H9 (cell line): ENCODE measurements around the gene PERM1. TPM values are rescaled to one million over a fixed set of nuclear protein-coding genes. Genes with fewer than 3 reads are reported as not detected.

Source experiments
- DNase-seq: peaks from one replicate; pipeline ENCODE4 v3.0.0-alpha.2; 2017
- H2AFZ ChIP-seq: one replicate; pipeline ENCODE4 v1.6.1; 2013; ENCODE audit warnings: mild to moderate bottlenecking, low read length, control low read depth, moderate library complexity
- H2AK5ac ChIP-seq: 2 replicates; pipeline ENCODE4 v1.6.1; 2013; ENCODE audit warnings: low read length, control low read depth, mixed read lengths; ENCODE audit not compliant: insufficient read length
- H2BK120ac ChIP-seq: one replicate; pipeline ENCODE4 v1.6.1; 2013; ENCODE audit warnings: low read depth, mild to moderate bottlenecking, low read length, control low read depth, inconsistent platforms; ENCODE audit not compliant: poor library complexity, severe bottlenecking
- H2BK12ac ChIP-seq: 2 replicates; pipeline ENCODE4 v1.6.1; 2013; ENCODE audit warnings: low read length, control low read depth, mixed read lengths, low read depth; ENCODE audit not compliant: insufficient read length
- H2BK15ac ChIP-seq: 2 replicates; pipeline ENCODE4 v1.6.1; 2013; ENCODE audit warnings: low read depth, low read length, control low read depth
- H2BK20ac ChIP-seq: one replicate; pipeline ENCODE4 v1.6.1; 2013; ENCODE audit warnings: low read depth, mild to moderate bottlenecking, low read length, control low read depth, inconsistent platforms; ENCODE audit not compliant: poor library complexity, severe bottlenecking
- H2BK5ac ChIP-seq: 2 replicates; pipeline ENCODE4 v1.6.1; 2013; ENCODE audit warnings: low read length, control low read depth, mixed read lengths; ENCODE audit not compliant: insufficient read length
- H3K14ac ChIP-seq: 2 replicates; pipeline ENCODE4 v1.6.1; 2013; ENCODE audit warnings: low read length, control low read depth; ENCODE audit not compliant: insufficient read depth
- H3K18ac ChIP-seq: 2 replicates; pipeline ENCODE4 v1.6.1; 2013; ENCODE audit warnings: low read depth, mild to moderate bottlenecking, mixed read lengths, low read length, control low read depth; ENCODE audit not compliant: insufficient read length
- H3K23ac ChIP-seq: 2 replicates; pipeline ENCODE4 v1.6.1; 2013; ENCODE audit warnings: low read length, control low read depth, mixed read lengths, low read depth; ENCODE audit not compliant: insufficient read length
- H3K23me2 ChIP-seq: 2 replicates; pipeline ENCODE4 v1.6.1; 2013; ENCODE audit warnings: low read depth, mild to moderate bottlenecking, mixed read lengths, low read length, control low read depth; ENCODE audit not compliant: insufficient read length, poor library complexity, severe bottlenecking
- H3K27ac ChIP-seq: 2 replicates; pipeline ENCODE4 v1.5.1; 2013; ENCODE audit warnings: low read length, control low read depth, mixed read lengths, low read depth; ENCODE audit not compliant: insufficient read length
- H3K27me3 ChIP-seq: 2 replicates; pipeline ENCODE4 v1.6.1; 2013; ENCODE audit warnings: low read length, control low read depth, inconsistent platforms; ENCODE audit not compliant: insufficient read depth
- H3K4ac ChIP-seq: 2 replicates; pipeline ENCODE4 v1.6.1; 2013; ENCODE audit warnings: low read depth, mild to moderate bottlenecking, control low read depth, inconsistent platforms, low read length, moderate library complexity
- H3K4me1 ChIP-seq: 2 replicates; pipeline ENCODE4 v1.6.1; 2013; ENCODE audit warnings: low read length, control low read depth, inconsistent platforms; ENCODE audit not compliant: insufficient read depth
- H3K4me2 ChIP-seq: 2 replicates; pipeline ENCODE4 v1.6.1; 2013; ENCODE audit warnings: low read length, control low read depth, mixed read lengths; ENCODE audit not compliant: insufficient read length, insufficient read depth
- H3K56ac ChIP-seq: 2 replicates; pipeline ENCODE4 v1.6.1; 2013; ENCODE audit warnings: low read depth, mild to moderate bottlenecking, mixed read lengths, low read length, control low read depth; ENCODE audit not compliant: insufficient read length
- H3K79me1 ChIP-seq: 2 replicates; pipeline ENCODE4 v1.6.1; 2013; ENCODE audit warnings: low read depth, mild to moderate bottlenecking, moderate library complexity, low read length, control low read depth, inconsistent platforms; ENCODE audit not compliant: insufficient read depth, poor library complexity, severe bottlenecking
- H3K79me2 ChIP-seq: 2 replicates; pipeline ENCODE4 v1.6.1; 2013; ENCODE audit warnings: low read length, control low read depth, inconsistent platforms; ENCODE audit not compliant: insufficient read depth
- H3K9ac ChIP-seq: 2 replicates; pipeline ENCODE4 v1.6.1; 2013; ENCODE audit warnings: low read length, control low read depth, mixed read lengths; ENCODE audit not compliant: insufficient read length; ENCODE audit errors: extremely low read depth
- H3K9me3 ChIP-seq: one replicate; pipeline ENCODE4 v1.6.1; 2013; ENCODE audit warnings: low read depth, low read length, inconsistent platforms; ENCODE audit not compliant: control insufficient read depth
- H3T11ph ChIP-seq: one replicate; pipeline ENCODE4 v1.6.1; 2013; ENCODE audit warnings: mild to moderate bottlenecking, low read length, control low read depth, inconsistent platforms
- H4K20me1 ChIP-seq: one replicate; pipeline ENCODE4 v1.6.1; 2013; ENCODE audit not compliant: control insufficient read depth, insufficient read length, insufficient read depth
- H4K5ac ChIP-seq: 2 replicates; pipeline ENCODE4 v1.6.1; 2013; ENCODE audit warnings: low read depth, mild to moderate bottlenecking, mixed read lengths, low read length, control low read depth; ENCODE audit not compliant: insufficient read length
- H4K8ac ChIP-seq: replicated peaks from 2 replicates; pipeline ENCODE4 v1.6.1; 2013; ENCODE audit warnings: low read length, control low read depth, mixed read lengths, low read depth; ENCODE audit not compliant: insufficient read length
- H4K91ac ChIP-seq: 2 replicates; pipeline ENCODE4 v1.6.1; 2013; ENCODE audit warnings: low read depth, mild to moderate bottlenecking, moderate library complexity, mixed read lengths, low read length, control low read depth; ENCODE audit not compliant: insufficient read length
- H3K27ac Mint-ChIP-seq, 3 experiments: 2 replicates in 2 of 3; 3 replicates in 1 of 3; pipeline ENCODE4 v1.8.0; 2020 to 2021; ENCODE audit warnings: mixed read lengths in 3 of 3, mild to moderate bottlenecking in 1 of 3, moderate library complexity in 1 of 3
- H3K27me3 Mint-ChIP-seq: 2 replicates; pipeline ENCODE4 v1.8.0; 2021; ENCODE audit warnings: low read depth, mild to moderate bottlenecking, moderate library complexity, mixed read lengths
- H3K36me3 Mint-ChIP-seq, 3 experiments: 2 replicates in 2 of 3; 3 replicates in 1 of 3; pipeline ENCODE4 v1.8.0; 2020 to 2021; ENCODE audit warnings: low read depth in 3 of 3, mixed read lengths in 3 of 3; ENCODE audit not compliant: insufficient read depth in 1 of 3
- H3K4me1 Mint-ChIP-seq, 2 experiments: 2 replicates each; pipeline ENCODE4 v1.8.0; 2020; ENCODE audit warnings: mixed read lengths in 2 of 2
- H3K4me3 Mint-ChIP-seq, 2 experiments: 2 replicates in 1 of 2; 3 replicates in 1 of 2; pipeline ENCODE4 v1.8.0; 2020 to 2021; ENCODE audit warnings: mild to moderate bottlenecking in 2 of 2, mixed read lengths in 2 of 2, moderate library complexity in 1 of 2
- H3K9me3 Mint-ChIP-seq, 2 experiments: 2 replicates in 1 of 2; 3 replicates in 1 of 2; pipeline ENCODE4 v1.8.0; 2020; ENCODE audit warnings: mild to moderate bottlenecking in 2 of 2, mixed read lengths in 2 of 2, moderate library complexity in 1 of 2
- WGBS: extraction: QIAGEN DNeasy Blood & Tissue Kit; methylation state at CpG from one replicate; pipeline ENCODE4 v1.1.7; 2013; ENCODE audit warnings: missing lambda C conversion rate, low lambda C conversion rate, mixed read lengths; ENCODE audit not compliant: insufficient read length; ENCODE audit errors: extremely low coverage; 5-methylcytosine and 5-hydroxymethylcytosine counted together
- total RNA-seq: library from RNA; stranded (reverse); gene quantifications from 2 replicates; pipeline ENCODE4 v1.2.1, GENCODE V29; 2021
- TF ChIP-seq, protein P1 (sequence below): fragments of 200-600 bp; sonication (generic); conservative IDR thresholded peaks from 3 replicates; pipeline ENCODE4 v1.8.0; 2021; ENCODE audit warnings: antibody characterized with exemption, mild to moderate bottlenecking

PERM1 gene
- total RNA-seq, 1 experiment from 2014 or later, result not detected

DNA sequence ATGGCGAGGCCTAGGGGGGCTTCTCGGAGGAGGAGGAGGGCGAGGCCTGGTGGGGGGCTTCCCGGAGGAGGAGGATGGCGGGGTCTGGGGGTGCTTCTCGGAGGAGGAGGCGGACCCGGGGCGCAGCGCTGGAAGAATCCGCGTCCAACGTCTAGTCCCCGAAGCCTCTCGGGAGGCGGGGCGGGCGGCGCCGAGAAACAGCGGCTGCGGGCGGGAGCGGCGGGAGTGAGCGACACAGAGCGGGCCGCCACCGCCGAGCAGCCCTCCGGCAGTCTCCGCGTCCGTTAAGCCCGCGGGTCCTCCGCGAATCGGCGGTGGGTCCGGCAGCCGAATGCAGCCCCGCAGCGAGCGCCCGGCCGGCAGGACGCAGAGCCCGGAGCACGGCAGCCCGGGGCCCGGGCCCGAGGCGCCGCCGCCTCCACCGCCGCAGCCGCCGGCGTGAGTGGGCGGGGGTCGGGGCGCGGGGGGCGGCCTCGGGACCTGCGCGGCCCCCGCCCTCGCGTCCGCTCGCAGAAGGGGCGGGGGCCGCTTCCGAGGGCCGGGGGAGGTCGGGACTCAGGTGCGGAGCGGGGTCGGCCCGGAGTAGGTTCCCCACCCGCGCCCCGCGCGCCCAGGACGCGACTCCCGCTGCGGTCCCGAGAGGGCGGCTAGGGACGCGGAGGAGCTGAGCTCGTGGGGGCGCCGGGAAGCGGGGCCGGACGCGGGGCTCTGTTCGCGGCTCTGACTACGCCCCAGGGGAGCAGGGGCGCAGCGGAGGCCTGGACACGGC is 21.3 kb downstream of the PERM1 start, which contains the start of gene KLHL17:
KLHL17 (plus strand) TSS at position 222 of the 769 bp plus-strand sequence; CDS start at position 332, 110 bp downstream.
- Histone ChIP-seq H4K20me1 (no peaks in the 10 kb centered on the region), H3K27me3 (peaks cover 4% of the 10 kb centered on the region; the same call in 1 of the 2 replicates), H3K9me3 (no peaks in the 10 kb centered on the region), H3K4ac (no peak within 1 kb of the TSS), H3K56ac (no peak within 1 kb of the TSS), H3K23me2 (peaks cover 3% of the 10 kb centered on the region), H2BK12ac (no peak within 1 kb of the TSS), H2BK120ac (no peak within 1 kb of the TSS), H2AK5ac (no peak within 1 kb of the TSS), H2AFZ (no peak within 1 kb of the TSS), H4K5ac (no peak within 1 kb of the TSS), H3K18ac (no peak within 1 kb of the TSS), H3K79me1 (peaks cover 4% of the 10 kb centered on the region), H4K91ac (no peak within 1 kb of the TSS), H2BK20ac (no peak within 1 kb of the TSS), H3K4me2 (peak within 1 kb of the TSS; percentile 8), H4K8ac (no peak within 1 kb of the TSS), H3K4me1 (no peaks in the 10 kb centered on the region), H3T11ph (no peak within 1 kb of the TSS), H3K27ac (no peak within 1 kb of the TSS), H3K79me2 (peaks cover 5% of the 10 kb centered on the region; the same call in 1 of the 2 replicates), H2BK15ac (no peak within 1 kb of the TSS), H2BK5ac (no peak within 1 kb of the TSS), H3K14ac (no peak within 1 kb of the TSS; the same call in 1 of the 2 replicates), H3K23ac (no peak within 1 kb of the TSS), H3K9ac (no peak within 1 kb of the TSS)
- Mint-ChIP-seq H3K27me3 (peaks cover 19% of the 10 kb centered on the region), H3K36me3 (peaks cover 6 to 47% (median 38%) of the 10 kb centered on the region in 3 experiments; a peak in 6 of 7 replicates), H3K4me1 (peaks cover 7 to 11% of the 10 kb centered on the region in 2 experiments), H3K27ac (no peak within 1 kb of the TSS; a peak in 1 of 7 replicates), H3K9me3 (no peaks in the 10 kb centered on the region; a peak in 1 of 5 replicates), H3K4me3 (peak within 1 kb of the TSS; percentile 58 to 94)
- TF ChIP-seq, protein P1, sequence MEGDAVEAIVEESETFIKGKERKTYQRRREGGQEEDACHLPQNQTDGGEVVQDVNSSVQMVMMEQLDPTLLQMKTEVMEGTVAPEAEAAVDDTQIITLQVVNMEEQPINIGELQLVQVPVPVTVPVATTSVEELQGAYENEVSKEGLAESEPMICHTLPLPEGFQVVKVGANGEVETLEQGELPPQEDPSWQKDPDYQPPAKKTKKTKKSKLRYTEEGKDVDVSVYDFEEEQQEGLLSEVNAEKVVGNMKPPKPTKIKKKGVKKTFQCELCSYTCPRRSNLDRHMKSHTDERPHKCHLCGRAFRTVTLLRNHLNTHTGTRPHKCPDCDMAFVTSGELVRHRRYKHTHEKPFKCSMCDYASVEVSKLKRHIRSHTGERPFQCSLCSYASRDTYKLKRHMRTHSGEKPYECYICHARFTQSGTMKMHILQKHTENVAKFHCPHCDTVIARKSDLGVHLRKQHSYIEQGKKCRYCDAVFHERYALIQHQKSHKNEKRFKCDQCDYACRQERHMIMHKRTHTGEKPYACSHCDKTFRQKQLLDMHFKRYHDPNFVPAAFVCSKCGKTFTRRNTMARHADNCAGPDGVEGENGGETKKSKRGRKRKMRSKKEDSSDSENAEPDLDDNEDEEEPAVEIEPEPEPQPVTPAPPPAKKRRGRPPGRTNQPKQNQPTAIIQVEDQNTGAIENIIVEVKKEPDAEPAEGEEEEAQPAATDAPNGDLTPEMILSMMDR, result no peak
- DNase-seq, result peak; percentile 82
- WGBS, result no CpG with 5 or more reads among the region's 109 CpGs
